GM12892 (cell line): ENCODE results near the gene NTRK3.

Source experiments
- POLR2A ChIP-seq: IDR thresholded peaks from 2 replicates; pipeline ENCODE4 v1.6.1; 2011; ENCODE audit warnings: low read depth, low read length, control low read depth
- POLR2AphosphoS5 ChIP-seq: IDR thresholded peaks from 2 replicates; pipeline ENCODE4 v1.6.1; 2011; ENCODE audit warnings: low read depth, low read length, control low read depth
- TAF1 ChIP-seq: IDR thresholded peaks from 2 replicates; pipeline ENCODE4 v1.6.1; 2011; ENCODE audit warnings: low read depth, mild to moderate bottlenecking, control low read depth, low read length, borderline replicate concordance

GRCh38 chr15:87943626-87944025 is 312.9 kb downstream of the NTRK3 start:
- no peak for TF ChIP-seq POLR2AphosphoS5
- no peak for TF ChIP-seq POLR2A
- TF ChIP-seq TAF1 = no peak
